Karpas-422 (cell line): ENCODE measurements around the gene DNASE1L2. TPM values are rescaled to one million over a fixed set of nuclear protein-coding genes. Genes with fewer than 3 reads are reported as not detected.
"Not testable (repeated sequence)": the region's sequence is repeated elsewhere in the genome, so short reads cannot be mapped to it uniquely, and the experiment has no call there.

Experiments used
- DNase-seq: peaks from one replicate; pipeline ENCODE4 v3.0.0-alpha.2; 2015
- H2AFZ ChIP-seq: fragments of 200-600 bp; sonication (generic); 2 replicates; pipeline ENCODE4 v1.6.1; 2014; ENCODE audit warnings: antibody characterized with exemption, low read length, mixed read lengths
- H3K27ac ChIP-seq: fragments of 200-600 bp; sonication (generic); 2 replicates; pipeline ENCODE4 v1.5.1; 2014; ENCODE audit warnings: mild to moderate bottlenecking, low read length, moderate library complexity
- H3K27me3 ChIP-seq: fragments of 200-600 bp; sonication (generic); 2 replicates; pipeline ENCODE4 v1.6.1; 2014; ENCODE audit warnings: low read length, mixed read lengths
- H3K36me3 ChIP-seq: fragments of 200-600 bp; sonication (generic); 2 replicates; pipeline ENCODE4 v1.6.1; 2014; ENCODE audit warnings: low read length, mixed read lengths; ENCODE audit not compliant: insufficient read depth
- H3K4me1 ChIP-seq: fragments of 200-600 bp; sonication (generic); 2 replicates; pipeline ENCODE4 v1.6.1; 2014; ENCODE audit warnings: mild to moderate bottlenecking, low read length, mixed read lengths
- H3K4me2 ChIP-seq: fragments of 200-600 bp; sonication (generic); 2 replicates; pipeline ENCODE4 v1.6.1; 2014; ENCODE audit warnings: low read length, low read depth, mild to moderate bottlenecking; ENCODE audit not compliant: poor library complexity, severe bottlenecking
- H3K4me3 ChIP-seq: fragments of 200-600 bp; sonication (generic); 2 replicates; pipeline ENCODE4 v1.5.1; 2014; ENCODE audit warnings: mild to moderate bottlenecking, antibody characterized with exemption, low read length, mixed read lengths
- H3K79me2 ChIP-seq: fragments of 200-600 bp; sonication (generic); 2 replicates; pipeline ENCODE4 v1.6.1; 2014; ENCODE audit warnings: mild to moderate bottlenecking, low read length, mixed read lengths
- H3K9ac ChIP-seq: fragments of 200-600 bp; sonication (generic); 2 replicates; pipeline ENCODE4 v1.6.0; 2014; ENCODE audit warnings: low read length
- H3K9me2 ChIP-seq: fragments of 200-600 bp; sonication (generic), shearing (Covaris generic); replicated peaks from 2 replicates; pipeline ENCODE4 v1.6.0; 2014; ENCODE audit warnings: mild to moderate bottlenecking, low read length, moderate library complexity; ENCODE audit not compliant: insufficient read depth
- H3K9me3 ChIP-seq: fragments of 300-700, 200-600 bp; sonication (generic); 2 replicates; pipeline ENCODE4 v1.6.1; 2014; ENCODE audit warnings: low read length, mixed read lengths
- H4K20me1 ChIP-seq: fragments of 200-600 bp; sonication (generic); 2 replicates; pipeline ENCODE4 v1.6.1; 2014; ENCODE audit warnings: mild to moderate bottlenecking, antibody characterized with exemption, low read length, low read depth; ENCODE audit not compliant: insufficient read depth
- total RNA-seq: library from RNA; depleted of rRNA; stranded (reverse); fragments of >200 nt; shearing (Covaris generic); gene quantifications from 2 replicates; pipeline ENCODE4 v1.2.3, GENCODE V29; 2014; ENCODE audit warnings: low replicate concordance

DNASE1L2 gene
- total RNA-seq, 1 experiment from 2014 or later = 0.78 TPM

GRCh38 chr16:2198283-2198682 is 38.0 kb upstream of the DNASE1L2 start:
- H3K9me3 ChIP-seq = no peaks in the 10 kb centered on the region
- no peaks in the 10 kb centered on the region for H3K9me2 ChIP-seq
- H3K79me2 ChIP-seq = no peaks in the 10 kb centered on the region
- H2AFZ ChIP-seq = no peak overlapping the region
- H4K20me1 ChIP-seq = peaks cover 4% of the 10 kb centered on the region; the same call in 1 of the 2 replicates
- no peak overlapping the region for H3K9ac ChIP-seq
- DNase-seq = no peak
- no peaks in the 10 kb centered on the region for H3K27me3 ChIP-seq
- no peak overlapping the region for H3K27ac ChIP-seq
- H3K4me3 ChIP-seq = no peak overlapping the region
- H3K4me1 ChIP-seq = peaks cover 9% of the 10 kb centered on the region
- no peak overlapping the region for H3K4me2 ChIP-seq
- H3K36me3 ChIP-seq = no peaks in the 10 kb centered on the region

DNA sequence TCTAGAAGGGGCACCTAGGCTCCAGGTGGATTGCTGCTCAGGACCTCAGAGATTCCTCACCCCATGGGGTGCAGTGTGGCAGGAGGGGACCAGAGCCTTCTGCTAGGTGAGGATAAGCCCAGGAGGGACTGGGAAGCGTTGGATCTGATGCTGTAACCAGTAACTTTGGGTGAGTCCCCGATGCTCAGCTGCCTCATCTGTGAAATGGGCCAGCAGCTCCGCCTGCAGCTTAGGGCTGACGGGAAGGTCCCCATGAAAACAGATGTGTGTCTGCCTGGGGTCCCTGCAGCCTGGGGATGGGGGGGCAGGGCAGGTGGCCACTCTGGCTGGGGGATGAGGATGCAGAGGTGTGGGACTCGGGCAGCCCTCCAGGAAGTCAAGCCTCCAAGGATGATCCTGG is 37.1 kb upstream of the DNASE1L2 start:
- no peak overlapping the region for H3K9ac ChIP-seq
- H3K9me2 ChIP-seq = no peaks in the 10 kb centered on the region
- H3K4me3 ChIP-seq = no peak overlapping the region
- H3K79me2 ChIP-seq = no peaks in the 10 kb centered on the region
- no peak overlapping the region for H2AFZ ChIP-seq
- H3K9me3 ChIP-seq = no peaks in the 10 kb centered on the region
- H3K4me2 ChIP-seq = no peak overlapping the region
- no peak overlapping the region for H3K27ac ChIP-seq
- H4K20me1 ChIP-seq = peaks cover 4% of the 10 kb centered on the region; the same call in 1 of the 2 replicates
- H3K4me1 ChIP-seq = peaks cover 9% of the 10 kb centered on the region
- H3K36me3 ChIP-seq = no peaks in the 10 kb centered on the region
- no peak for DNase-seq
- no peaks in the 10 kb centered on the region for H3K27me3 ChIP-seq

- Histone ChIP-seq H3K9ac (no peak overlapping the region), H3K27me3 (no peaks in the 10 kb centered on the region), H3K36me3 (no peaks in the 10 kb centered on the region), H3K4me2 (no peak overlapping the region), H4K20me1 (peaks cover under 1% of the 10 kb centered on the region; the same call in 1 of the 2 replicates), H2AFZ (no peak overlapping the region), H3K4me1 (peaks cover 12% of the 10 kb centered on the region), H3K79me2 (no peaks in the 10 kb centered on the region), H3K4me3 (no peak overlapping the region), H3K9me3 (no peaks in the 10 kb centered on the region), H3K27ac (no peak overlapping the region), H3K9me2 (no peaks in the 10 kb centered on the region)
- DNase-seq = no peak
Measured at GRCh38 chr16:2199621-2200139, 36.6 kb upstream of the DNASE1L2 start.

GRCh38 chr16:2200313-2200712 is 35.9 kb upstream of the DNASE1L2 start:
- H3K9ac ChIP-seq = no peak overlapping the region
- no peaks in the 10 kb centered on the region for H3K36me3 ChIP-seq

GRCh38 chr16:2203119-2203688 is 33.0 kb upstream of the DNASE1L2 start:
- H3K9me3 ChIP-seq, H3K27me3 ChIP-seq, H3K9me2 ChIP-seq, H3K9ac ChIP-seq, H3K27ac ChIP-seq, H3K36me3 ChIP-seq, H4K20me1 ChIP-seq, H3K4me3 ChIP-seq, H3K4me2 ChIP-seq, H2AFZ ChIP-seq, DNase-seq: not testable (repeated sequence)
- peaks cover 22% of the 10 kb centered on the region for H3K79me2 ChIP-seq
- peaks cover 29% of the 10 kb centered on the region for H3K4me1 ChIP-seq

More at GRCh38 chr16:2200313-2200712, 35.9 kb upstream of the DNASE1L2 start:
- Histone ChIP-seq H3K27me3 (no peaks in the 10 kb centered on the region), H3K9me2 (no peaks in the 10 kb centered on the region), H3K9me3 (no peaks in the 10 kb centered on the region), H3K27ac (no peak overlapping the region), H3K79me2 (no peaks in the 10 kb centered on the region), H3K4me2 (no peak overlapping the region), H4K20me1 (no peaks in the 10 kb centered on the region), H3K4me3 (no peak overlapping the region), H3K4me1 (peaks cover 13% of the 10 kb centered on the region), H2AFZ (no peak overlapping the region)
- DNase-seq = no peak

DNA sequence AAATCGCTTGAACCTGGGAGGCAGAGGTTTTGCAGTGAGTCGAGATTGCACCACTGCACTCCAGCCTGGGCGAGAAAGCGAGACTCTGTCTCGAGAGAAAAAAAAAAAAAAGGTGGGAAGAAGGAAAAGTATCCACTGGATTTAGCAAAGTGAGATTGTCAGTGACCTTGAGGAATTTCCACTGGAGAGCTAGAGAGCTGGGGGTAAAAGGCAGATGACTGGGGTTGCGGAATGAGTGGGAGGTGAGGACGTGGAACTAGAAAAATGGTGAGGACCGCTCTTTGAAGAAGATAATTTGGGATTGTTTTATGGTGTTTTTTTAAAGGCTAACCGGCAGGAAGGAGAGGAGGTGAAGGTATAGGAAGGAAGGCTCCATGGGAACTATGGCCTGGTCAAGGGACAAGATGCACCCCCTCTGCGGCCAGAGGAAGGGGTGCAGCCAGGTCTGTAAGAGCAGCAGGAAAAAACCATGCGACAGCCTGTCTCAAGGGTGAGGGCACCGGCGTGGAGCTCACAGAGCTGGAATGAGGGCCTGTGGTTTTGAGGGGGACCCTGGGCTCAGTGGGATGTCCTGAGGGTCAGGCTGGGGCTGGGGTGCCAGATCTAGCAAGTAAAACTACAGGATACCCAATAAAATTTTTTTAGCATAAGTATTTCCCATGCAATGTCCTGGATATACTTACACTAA is 31.7 kb upstream of the DNASE1L2 start:
- Histone ChIP-seq H3K9me2 (no peaks in the 10 kb centered on the region), H4K20me1 (no peaks in the 10 kb centered on the region), H3K36me3 (0 out of 2 replicates have a peak, but pooled peaks cover 5% of the 10 kb centered on the region), H2AFZ (peak overlapping the region; percentile 75; the same call in 1 of the 2 replicates), H3K27me3 (no peaks in the 10 kb centered on the region), H3K4me2 (peak overlapping the region; percentile 96), H3K4me1 (peaks cover 29% of the 10 kb centered on the region), H3K27ac (no peak overlapping the region), H3K9me3 (no peaks in the 10 kb centered on the region), H3K9ac (peak overlapping the region; percentile 98), H3K4me3 (peak overlapping the region; percentile 95), H3K79me2 (peaks cover 25% of the 10 kb centered on the region)
- no peak for DNase-seq

- H3K27me3 ChIP-seq = no peaks in the 10 kb centered on the region
- peaks cover 29% of the 10 kb centered on the region for H3K4me1 ChIP-seq
- H3K36me3 ChIP-seq = 0 out of 2 replicates have a peak, but pooled peaks cover 5% of the 10 kb centered on the region
- H3K4me2 ChIP-seq = peak within 1 kb of the TSS; percentile 96
- no peaks in the 10 kb centered on the region for H3K9me2 ChIP-seq
- H3K4me3 ChIP-seq = peak within 1 kb of the TSS; percentile 95
- H2AFZ ChIP-seq = peak within 1 kb of the TSS; percentile 86; the same call in 1 of the 2 replicates
- peak within 1 kb of the TSS; percentile 67 for H3K27ac ChIP-seq
- no peaks in the 10 kb centered on the region for H4K20me1 ChIP-seq
- H3K79me2 ChIP-seq = peaks cover 25% of the 10 kb centered on the region
- DNase-seq = peak; percentile 95
- no peaks in the 10 kb centered on the region for H3K9me3 ChIP-seq
- peak within 1 kb of the TSS; percentile 98 for H3K9ac ChIP-seq
Measured at GRCh38 chr16:2205104-2205966, 30.9 kb upstream of the DNASE1L2 start, which contains the start of gene MLST8. TSS of gene MLST8 (plus strand) at chr16:2205454. CDS start at chr16:2206086, 632 bp downstream.
